HG02610 (cell line): ENCODE results near the gene ANXA5.
A peak's percentile ranks its signal among the peaks of the same experiment; 100 is the strongest.
"Not testable (repeated sequence)": the region's sequence is repeated elsewhere in the genome, so short reads cannot be mapped to it uniquely, and the experiment has no call there.

Source experiments
- ATAC-seq: cut with Tn5 transposase; IDR thresholded peaks from one replicate; pipeline ENCODE4 v1.9.1; 2021; ENCODE audit warnings: mild to moderate bottlenecking, moderate library complexity; ENCODE audit not compliant: unreplicated experiment

Gene ANXA5

DNA sequence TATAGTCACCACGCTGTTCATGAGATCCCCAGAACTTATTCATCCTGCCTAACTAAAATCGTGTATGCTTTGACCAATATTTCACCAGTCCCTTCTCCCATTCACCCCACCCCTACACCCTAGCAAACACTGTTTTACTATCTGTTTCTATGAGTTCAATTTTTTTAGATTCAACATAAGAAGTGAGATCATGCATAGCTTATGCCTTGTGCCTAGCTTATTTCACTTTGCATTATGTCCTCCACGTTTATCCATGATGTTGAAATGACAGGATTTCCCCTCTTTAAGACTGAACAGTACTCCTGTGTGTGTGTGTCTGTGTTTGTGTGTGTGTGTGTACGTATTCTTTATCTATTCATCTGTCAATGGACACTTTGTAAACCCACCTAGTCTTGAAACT, 16.8 kb downstream of the ANXA5 start:
- ATAC-seq, result no peak

- no peak for ATAC-seq
Observed at GRCh38 chr4:121679267-121679666, 17.5 kb downstream of the ANXA5 start.

DNA sequence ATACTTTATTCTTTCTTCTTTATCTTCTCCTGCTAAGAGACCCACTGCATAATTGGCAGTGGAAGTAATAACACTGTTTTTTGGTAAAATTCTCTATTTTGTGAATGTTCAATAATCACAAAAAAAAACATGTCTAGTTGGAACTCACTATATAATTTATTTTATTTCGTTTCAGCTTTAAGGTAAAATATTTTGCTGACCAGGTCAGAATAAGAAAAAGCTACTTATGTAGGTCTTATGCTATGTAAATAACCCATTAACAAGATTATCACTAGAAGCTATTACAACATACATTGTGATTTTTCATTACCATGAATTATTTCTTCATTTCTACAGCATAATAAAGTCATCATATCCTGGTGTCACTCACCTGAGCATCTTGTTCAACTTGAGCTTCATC, 19.3 kb downstream of the ANXA5 start:
- ATAC-seq, result no peak

GRCh38 chr4:121676345-121677075, 20.3 kb downstream of the ANXA5 start:
- ATAC-seq, result no peak

- ATAC-seq, result no peak
Observed at GRCh38 chr4:121675715-121676114, 21.1 kb downstream of the ANXA5 start.

DNA sequence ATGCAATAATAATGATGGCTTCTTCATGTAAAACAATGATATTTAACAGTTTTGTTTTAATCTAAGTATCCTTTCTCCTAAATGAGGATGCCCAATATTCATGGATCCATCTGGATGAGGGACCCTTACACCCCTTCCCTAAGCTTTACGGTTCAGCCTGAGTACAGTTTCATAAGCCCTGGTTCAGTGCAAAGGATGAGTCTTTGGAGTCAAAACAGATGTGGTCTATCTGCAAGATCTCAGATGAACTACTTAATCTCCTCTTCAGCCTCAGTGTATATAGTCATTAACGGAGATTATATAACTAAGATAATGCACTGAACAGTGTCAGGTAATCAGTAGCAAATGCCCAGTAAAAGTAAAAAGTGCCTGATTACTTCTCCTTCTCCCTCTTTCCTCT, 22.1 kb downstream of the ANXA5 start:
- ATAC-seq, result no peak

DNA sequence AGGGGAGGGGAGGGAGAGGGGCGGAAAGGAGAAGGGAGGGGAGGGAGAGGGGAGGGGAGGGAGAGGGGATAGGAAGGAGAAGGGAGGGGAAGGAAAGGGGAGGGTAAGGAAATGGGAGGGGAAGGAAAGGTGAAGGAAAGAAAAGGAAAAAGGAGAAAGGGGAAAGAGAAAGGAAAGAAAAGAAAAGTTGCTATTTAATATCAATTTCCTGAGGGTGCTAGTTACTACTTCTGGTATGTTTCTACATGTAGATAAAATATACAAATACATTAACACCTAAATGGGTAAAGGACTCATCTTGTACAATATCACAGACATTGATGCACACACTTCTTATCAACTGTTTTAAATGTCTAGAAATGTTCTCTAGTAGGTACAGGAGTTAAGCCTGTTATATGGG, 22.6 kb downstream of the ANXA5 start:
- no peak for ATAC-seq

- no peak for ATAC-seq
Observed at GRCh38 chr4:121669163-121669550, 27.6 kb downstream of the ANXA5 start.

- no peak for ATAC-seq
Observed at GRCh38 chr4:121668368-121669162, 28.2 kb downstream of the ANXA5 start.

DNA sequence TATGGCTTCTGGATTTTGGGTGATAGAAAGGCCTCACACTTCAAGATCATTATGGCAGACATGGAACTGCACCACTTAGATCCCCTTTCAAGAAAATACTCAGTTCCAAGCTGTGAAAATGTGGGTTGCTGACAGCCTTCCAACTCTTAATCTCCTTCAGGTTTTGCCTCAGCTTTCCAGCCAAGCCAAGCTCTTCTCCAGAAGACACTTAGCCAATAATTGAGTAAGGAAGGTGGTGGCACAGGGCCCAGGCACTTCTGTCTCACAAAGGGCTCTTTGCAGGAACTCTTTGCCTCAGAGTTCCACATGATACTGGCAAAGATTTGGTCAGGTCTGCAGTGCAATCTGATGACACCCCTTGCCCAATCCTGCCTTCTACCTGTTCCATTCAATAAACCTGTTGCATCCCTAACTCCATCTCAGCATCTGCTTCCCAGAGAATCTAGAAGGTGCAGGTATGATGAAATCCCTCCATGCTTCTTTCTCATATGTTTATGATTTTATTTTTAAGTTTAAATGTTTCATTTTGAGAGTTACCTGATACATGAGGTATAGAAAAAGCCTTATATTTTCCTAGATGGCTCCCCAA, 30.6 kb downstream of the ANXA5 start:
- no peak for ATAC-seq

- no peak for ATAC-seq
Observed at GRCh38 chr4:121665371-121665770, 31.4 kb downstream of the ANXA5 start.

DNA sequence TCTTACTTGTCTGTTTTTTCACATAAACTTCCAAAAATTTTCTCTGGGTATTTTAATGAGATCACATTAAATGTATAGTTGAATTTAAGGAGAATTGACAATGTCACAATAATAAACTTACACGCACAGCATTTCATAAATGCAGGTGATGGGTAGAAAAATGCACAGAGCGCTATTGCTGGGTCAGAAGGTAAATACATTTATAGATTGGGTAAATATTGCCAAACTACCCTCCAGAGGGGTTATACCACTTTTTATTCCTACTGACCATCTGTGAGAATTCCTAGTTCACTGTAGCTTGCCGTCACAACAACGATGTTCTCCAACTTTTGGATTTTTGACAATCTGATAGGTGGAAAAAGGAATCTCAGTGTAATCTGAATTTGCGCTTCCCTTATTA, 34.6 kb downstream of the ANXA5 start:
- ATAC-seq, result no peak

GRCh38 chr4:121660175-121660933, 36.4 kb downstream of the ANXA5 start:
- ATAC-seq, result not testable (repeated sequence)

DNA sequence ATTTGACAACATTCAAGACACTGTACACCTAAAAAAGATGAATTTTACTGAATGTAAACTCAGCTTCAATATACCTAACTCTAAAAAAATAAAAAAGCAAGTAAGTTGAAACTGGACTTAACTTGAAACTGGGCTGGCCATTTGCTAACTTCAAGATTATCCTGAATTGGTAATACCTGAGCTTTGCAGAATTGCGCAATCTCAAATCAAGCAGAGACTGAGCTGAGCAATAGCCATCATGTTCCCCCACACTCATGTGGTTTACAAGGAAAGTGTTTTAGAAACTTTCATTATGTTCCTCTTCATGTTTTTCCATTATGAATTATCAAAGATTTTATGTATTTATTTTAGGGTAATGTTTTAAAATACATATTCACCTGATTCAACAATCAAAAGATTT, 38.7 kb downstream of the ANXA5 start:
- ATAC-seq, result no peak

- peak; percentile 38 for ATAC-seq
Observed at GRCh38 chr4:121656269-121656641, 40.5 kb downstream of the ANXA5 start.

- ATAC-seq, result no peak
Observed at GRCh38 chr4:121655320-121656268, 41.2 kb downstream of the ANXA5 start.

DNA sequence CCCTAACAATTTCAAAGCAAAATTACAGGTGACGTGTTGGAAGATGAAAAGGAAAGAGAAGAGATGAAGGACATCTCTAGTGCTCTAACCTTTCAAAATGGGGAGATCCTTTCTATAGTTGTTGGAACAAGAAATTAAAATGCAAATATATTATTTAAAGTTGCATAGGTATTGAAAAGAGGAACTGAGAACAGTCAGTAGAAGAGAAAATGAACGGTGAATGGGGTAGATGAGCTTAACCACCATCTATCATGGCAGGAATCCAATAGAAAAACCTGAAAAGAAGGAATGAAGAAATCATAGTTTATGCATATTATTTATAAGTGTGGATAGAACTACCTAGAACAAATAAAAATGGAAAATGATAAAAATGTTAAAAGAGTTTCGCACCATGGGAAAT, 42.0 kb downstream of the ANXA5 start:
- ATAC-seq, result peak; percentile 81

DNA sequence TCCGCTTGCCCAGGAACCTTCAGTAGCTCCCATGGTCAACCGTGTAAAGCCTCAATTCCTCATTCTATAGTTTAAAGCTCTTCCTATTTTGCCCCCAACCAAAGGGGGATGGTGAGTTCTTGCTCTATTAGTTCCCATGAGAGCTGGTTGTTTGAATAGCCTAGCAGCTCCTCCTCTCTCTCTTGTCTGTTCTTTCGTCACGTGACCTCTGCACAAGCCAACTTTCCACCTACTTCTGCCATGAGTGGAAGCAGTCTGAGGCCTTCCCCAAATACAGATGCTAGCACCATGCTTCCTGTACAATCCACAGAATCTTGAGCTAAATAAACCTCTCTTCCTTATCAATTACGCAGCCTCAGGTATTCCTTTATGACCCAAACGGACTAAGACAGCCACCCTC, 42.8 kb downstream of the ANXA5 start:
- no peak for ATAC-seq

DNA sequence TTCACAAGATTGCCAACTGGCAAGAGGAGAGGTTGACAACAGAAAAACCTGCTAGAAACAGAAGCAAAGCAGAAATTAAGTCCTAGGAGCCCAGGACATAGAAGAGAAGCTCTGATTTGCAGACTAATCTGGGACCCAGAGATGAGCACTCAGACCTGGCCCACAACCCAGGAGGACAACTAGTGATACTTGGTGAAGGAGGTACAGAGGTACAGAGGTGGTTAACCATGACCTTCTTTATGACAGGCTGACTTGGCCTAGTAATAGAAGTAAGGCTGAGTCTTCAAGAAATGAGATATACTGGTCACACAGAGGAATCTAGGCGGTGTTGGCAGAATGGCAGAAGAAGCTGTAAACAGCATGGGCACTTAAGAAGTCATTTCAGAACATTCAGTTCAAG, 43.6 kb downstream of the ANXA5 start:
- ATAC-seq, result no peak

DNA sequence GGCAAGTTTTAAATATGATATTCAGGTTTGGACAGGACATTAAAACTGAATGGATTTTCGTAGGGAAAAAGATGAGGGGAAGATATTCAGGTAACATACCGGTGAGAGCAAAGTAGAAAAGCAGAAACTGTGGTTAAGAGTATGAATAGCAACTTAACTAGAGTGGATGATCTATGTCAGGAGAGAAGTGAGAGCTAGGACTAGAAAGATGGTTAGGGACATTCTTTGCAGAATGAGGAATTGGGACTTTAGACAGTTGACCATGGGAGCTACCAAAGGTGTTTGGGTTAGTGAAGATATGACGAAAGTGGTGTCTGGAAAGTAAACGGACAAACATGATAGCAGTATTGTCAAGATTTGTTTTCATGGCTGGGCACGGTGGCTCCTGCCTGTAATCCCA, 45.2 kb downstream of the ANXA5 start:
- no peak for ATAC-seq
